IMR-90 (cell line): Measurements from ENCODE around the gene YPEL5. TPM values are rescaled to one million over a fixed set of nuclear protein-coding genes. Genes with fewer than 3 reads are reported as not detected.

Experiments
- ATAC-seq: fragments of 200-7000 bp; cut with Tn5 transposase; 2 replicates; pipeline ENCODE4 v1.9.1; 2020; ENCODE audit warnings: low read depth, mild to moderate bottlenecking, moderate library complexity
- BruUV-seq: library from RNA; stranded (reverse); fragments of 400-500 nt; replicated peaks from 2 replicates; lab custom pipeline; 2021; lab: Mats Ljungman, UMichigan
- CTCF ChIA-PET: fragments of 300-600 bp; formaldehyde crosslinking; extraction: SDS; loops from one replicate; lab custom pipeline; 2021; ENCODE audit warnings: antibody characterized with exemption; lab: Yijun Ruan, JAX
- POLR2A ChIA-PET: fragments of 300-600 bp; sonication (Branson Sonifier 250); formaldehyde crosslinking; loops from one replicate; lab custom pipeline; 2022; ENCODE audit warnings: antibody characterized with exemption; ENCODE audit not compliant: unreplicated experiment; lab: Charles Lee
- DNase-seq: peaks from one replicate; pipeline ENCODE4 v3.0.0; 2013
- H2AFZ ChIP-seq: replicated peaks from 2 replicates; pipeline ENCODE3; 2013; ENCODE audit warnings: low read length, mild to moderate bottlenecking; ENCODE audit not compliant: poor library complexity
- H2AK5ac ChIP-seq: 2 replicates; pipeline ENCODE4 v1.6.1; 2013; ENCODE audit warnings: low read depth, low read length, inconsistent platforms
- H2AK9ac ChIP-seq: replicated peaks from 2 replicates; pipeline ENCODE3; 2013; ENCODE audit warnings: mild to moderate bottlenecking, low read depth, low read length, moderate library complexity; ENCODE audit not compliant: poor library complexity
- H2BK120ac ChIP-seq: 2 replicates; pipeline ENCODE4 v1.6.1; 2013; ENCODE audit warnings: low read depth, low read length, inconsistent platforms
- H2BK15ac ChIP-seq: 3 replicates; pipeline ENCODE4 v1.6.1; 2013; ENCODE audit warnings: low read depth, low read length, inconsistent platforms
- H2BK20ac ChIP-seq: 2 replicates; pipeline ENCODE4 v1.6.1; 2013; ENCODE audit warnings: low read depth, mild to moderate bottlenecking, inconsistent platforms, low read length, moderate library complexity
- H2BK5ac ChIP-seq: 2 replicates; pipeline ENCODE4 v1.6.1; 2013; ENCODE audit warnings: mild to moderate bottlenecking, low read depth, low read length, inconsistent platforms; ENCODE audit not compliant: poor library complexity, severe bottlenecking
- H3K14ac ChIP-seq: replicated peaks from 2 replicates; pipeline ENCODE4 v1.6.1; 2013; ENCODE audit warnings: low read depth, low read length, inconsistent platforms
- H3K18ac ChIP-seq: 2 replicates; pipeline ENCODE4 v1.6.1; 2013; ENCODE audit warnings: low read depth, low read length, control low read depth
- H3K23ac ChIP-seq: 2 replicates; pipeline ENCODE4 v1.6.1; 2013; ENCODE audit warnings: low read depth, low read length, inconsistent platforms
- H3K27ac ChIP-seq: 2 replicates; pipeline ENCODE4 v1.5.1; 2013; ENCODE audit warnings: mild to moderate bottlenecking, control low read depth, low read length; ENCODE audit not compliant: insufficient read depth
- H3K27me3 ChIP-seq: 2 replicates; pipeline ENCODE4 v1.6.1; 2013; ENCODE audit warnings: low read length; ENCODE audit not compliant: control insufficient read depth, insufficient read depth
- H3K36me3 ChIP-seq: 2 replicates; pipeline ENCODE4 v1.6.1; 2013; ENCODE audit warnings: low read length, mixed read lengths; ENCODE audit not compliant: control insufficient read depth, insufficient read depth
- H3K4ac ChIP-seq: 2 replicates; pipeline ENCODE4 v1.6.1; 2013; ENCODE audit warnings: low read depth, low read length, inconsistent platforms
- H3K4me1 ChIP-seq: 2 replicates; pipeline ENCODE4 v1.6.1; 2013; ENCODE audit warnings: low read length, mixed read lengths; ENCODE audit not compliant: control insufficient read depth, insufficient read depth
- H3K4me2 ChIP-seq: 2 replicates; pipeline ENCODE4 v1.6.1; 2013; ENCODE audit warnings: low read depth, mild to moderate bottlenecking, control low read depth, low read length, moderate library complexity
- H3K4me3 ChIP-seq: 2 replicates; pipeline ENCODE4 v1.5.1; 2013; ENCODE audit warnings: low read depth, mild to moderate bottlenecking, control low read depth, low read length, moderate library complexity; ENCODE audit not compliant: insufficient read depth
- H3K56ac ChIP-seq: 2 replicates; pipeline ENCODE4 v1.6.1; 2013; ENCODE audit warnings: low read length, inconsistent platforms; ENCODE audit not compliant: insufficient read depth; ENCODE audit errors: extremely low read depth
- H3K79me1 ChIP-seq, 2 experiments: 2 replicates each; pipeline ENCODE4 v1.6.1; 2013; ENCODE audit warnings: low read length in 2 of 2, inconsistent platforms in 1 of 2, low read depth in 1 of 2
- H3K9ac ChIP-seq: 2 replicates; pipeline ENCODE4 v1.6.1; 2013; ENCODE audit warnings: low read depth, low read length, control low read depth
- H3K9me1 ChIP-seq: 2 replicates; pipeline ENCODE4 v1.6.1; 2013; ENCODE audit warnings: low read length, inconsistent platforms; ENCODE audit not compliant: insufficient read depth
- H3K9me3 ChIP-seq: 2 replicates; pipeline ENCODE4 v1.6.1; 2013; ENCODE audit warnings: low read length; ENCODE audit not compliant: control insufficient read depth, insufficient read depth
- H4K20me1 ChIP-seq: 2 replicates; pipeline ENCODE4 v1.6.1; 2013; ENCODE audit warnings: low read length, inconsistent platforms; ENCODE audit not compliant: insufficient read depth
- H4K5ac ChIP-seq: 2 replicates; pipeline ENCODE4 v1.6.1; 2013; ENCODE audit warnings: mild to moderate bottlenecking, low read depth, low read length, control low read depth
- H4K8ac ChIP-seq, 2 experiments: 2 replicates each; pipeline ENCODE4 v1.6.1; 2013; ENCODE audit warnings: low read depth in 2 of 2, low read length in 2 of 2, control low read depth in 1 of 2, inconsistent platforms in 1 of 2
- H4K91ac ChIP-seq: 2 replicates; pipeline ENCODE4 v1.6.1; 2013; ENCODE audit warnings: low read depth, low read length, inconsistent platforms; ENCODE audit not compliant: insufficient read depth
- BHLHE40 ChIP-seq: fragments of 150-350 bp; IDR thresholded peaks from 2 replicates; pipeline ENCODE4 v1.6.1; 2016; ENCODE audit warnings: mild to moderate bottlenecking, low read depth, low read length
- CEBPB ChIP-seq: IDR thresholded peaks from 2 replicates; pipeline ENCODE4 v1.6.1; 2012; ENCODE audit warnings: low read depth, low read length, improper control_type of control experiment
- CHD1 ChIP-seq: IDR thresholded peaks from 2 replicates; pipeline ENCODE4 v1.6.1; 2012; ENCODE audit warnings: low read depth, low read length, improper control_type of control experiment
- CTCF ChIP-seq: conservative IDR thresholded peaks from 2 replicates; pipeline ENCODE4 v1.5.1; 2012; ENCODE audit warnings: mild to moderate bottlenecking, low read depth, low read length, improper control_type of control experiment
- ELK1 ChIP-seq: fragments of 150-350 bp; IDR thresholded peaks from 2 replicates; pipeline ENCODE4 v1.6.1; 2016; ENCODE audit warnings: low read depth, mild to moderate bottlenecking, low read length, moderate library complexity, borderline replicate concordance
- FOS ChIP-seq: fragments of 150-350 bp; IDR thresholded peaks from 2 replicates; pipeline ENCODE4 v1.6.1; 2016; ENCODE audit warnings: low read depth, low read length
- MAFK ChIP-seq: IDR thresholded peaks from 2 replicates; pipeline ENCODE4 v1.6.1; 2012; ENCODE audit warnings: low read depth, low read length, improper control_type of control experiment
- MAZ ChIP-seq: IDR thresholded peaks from 2 replicates; pipeline ENCODE4 v1.6.1; 2012; ENCODE audit warnings: low read depth, mild to moderate bottlenecking, low read length, improper control_type of control experiment, moderate library complexity, borderline replicate concordance
- MXI1 ChIP-seq: IDR thresholded peaks from 2 replicates; pipeline ENCODE4 v1.6.1; 2012; ENCODE audit warnings: low read depth, mild to moderate bottlenecking, low read length, moderate library complexity, borderline replicate concordance
- NFE2L2 ChIP-seq: fragments of 150-350 bp; IDR thresholded peaks from 2 replicates; pipeline ENCODE4 v1.6.1; 2016; ENCODE audit warnings: low read depth, mild to moderate bottlenecking, low read length
- POLR2A ChIP-seq: IDR thresholded peaks from 2 replicates; pipeline ENCODE4 v1.6.1; 2012; ENCODE audit warnings: mild to moderate bottlenecking, low read depth, low read length
- RAD21 ChIP-seq: IDR thresholded peaks from 2 replicates; pipeline ENCODE4 v1.6.1; 2012; ENCODE audit warnings: low read length, improper control_type of control experiment
- RCOR1 ChIP-seq: IDR thresholded peaks from 2 replicates; pipeline ENCODE4 v1.6.1; 2012; ENCODE audit warnings: mild to moderate bottlenecking, low read length, improper control_type of control experiment; ENCODE audit not compliant: insufficient replicate concordance
- RFX5 ChIP-seq: IDR thresholded peaks from 2 replicates; pipeline ENCODE4 v1.8.0; 2012; ENCODE audit warnings: low read depth, mild to moderate bottlenecking, low read length, moderate library complexity
- SMC3 ChIP-seq: fragments of 150-350 bp; IDR thresholded peaks from 2 replicates; pipeline ENCODE4 v1.6.1; 2016; ENCODE audit warnings: low read depth, mild to moderate bottlenecking, antibody characterized with exemption, low read length, moderate library complexity
- USF2 ChIP-seq: fragments of 150-350 bp; IDR thresholded peaks from 2 replicates; pipeline ENCODE4 v1.6.1; 2017; ENCODE audit warnings: mild to moderate bottlenecking, antibody characterized with exemption, low read length, low read depth
- WGBS, 2 experiments: methylation state at CpG; one replicate each; pipeline versions ENCODE4 v1.1.5 to v1.1.7; 2013; ENCODE audit warnings: missing lambda C conversion rate in 2 of 2; ENCODE audit not compliant: insufficient read length in 1 of 2; ENCODE audit errors: extremely low coverage in 2 of 2; 5-methylcytosine and 5-hydroxymethylcytosine counted together
- dilution Hi-C: fragments of 300-500 bp; cut with HindIII; formaldehyde crosslinking; loops from one replicate; pipeline ENCODE4 v1.14.3; 2018; ENCODE audit warnings: low sequenced_read_pairs; ENCODE audit not compliant: unreplicated experiment
- in situ Hi-C: fragments of 300-500 bp; cut with MboI; formaldehyde crosslinking; loops from 3 replicates; pipeline ENCODE4 v1.14.3; 2019; ENCODE audit warnings: low sequenced_read_pairs, inconsistent platforms, mixed read lengths
- intact Hi-C: fragments of 100-400 bp; cut with micrococcal nuclease; formaldehyde crosslinking; loops from 2 replicates; pipeline ENCODE4 v1.10.0; 2022
- polyA plus RNA-seq, 3 experiments: library from polyadenylated mRNA; depleted of rRNA; stranded (reverse); fragments of >200 nt; gene quantifications; 2 replicates each; pipeline ENCODE4 v1.2.3, GENCODE V29; 2012; ENCODE audit warnings: low replicate concordance in 1 of 3
- total RNA-seq: library from RNA; depleted of rRNA; stranded (reverse); fragments of >200 nt; gene quantifications from 2 replicates; pipeline ENCODE4 v1.2.3, GENCODE V29; 2012

Gene YPEL5
- total and polyA plus RNA-seq, 2 of the 4 experiments (the other 2 are of a cell fraction): 40.7 to 62.6 TPM

- Histone ChIP-seq H3K27ac (no peak overlapping the region), H3K56ac (no peak overlapping the region), H4K91ac (no peak overlapping the region), H3K14ac (no peak overlapping the region), H3K4me2 (no peak overlapping the region), H2BK120ac (no peak overlapping the region), H2BK20ac (no peak overlapping the region), H3K9me3 (no peaks in the 10 kb centered on the region), H2AK5ac (no peak overlapping the region), H3K23ac (no peak overlapping the region), H2BK15ac (no peak overlapping the region), H2AK9ac (no peak overlapping the region), H3K4me3 (no peak overlapping the region), H3K18ac (no peak overlapping the region), H2AFZ (no peak overlapping the region), H3K4ac (no peak overlapping the region), H3K9me1 (peaks cover 5% of the 10 kb centered on the region; the same call in 1 of the 2 replicates), H4K8ac (no peak overlapping the region), H4K20me1 (no peaks in the 10 kb centered on the region), H3K9ac (no peak overlapping the region), H4K5ac (no peak overlapping the region), H3K4me1 (peaks cover 3% of the 10 kb centered on the region; the same call in 1 of the 2 replicates), H3K36me3 (no peaks in the 10 kb centered on the region), H3K79me1 (no peaks in the 10 kb centered on the region), H3K27me3 (no peaks in the 10 kb centered on the region), H2BK5ac (no peak overlapping the region)
- whole genome bisulfite sequencing, 2 experiments: no CpG with 5 or more reads among the region's 4 CpGs
- ChIA-PET CTCF (interaction anchor here (0.6 to 4.2 kb wide), 36 partner anchors 8 to 1172 kb away, joined by 3 to 99 read pairs (median 5); partner anchors contain the start of gene YPEL5), POLR2A (no interaction called here)
- intact Hi-C loops: loop anchor here (1.0 to 10.0 kb wide), 5 partner anchors 542 to 1169 kb away; no protein-coding TSS in a partner anchor
- TF ChIP-seq ELK1 (no peak), RCOR1 (no peak), SMC3 (no peak), MAFK (no peak), FOS (no peak), MXI1 (no peak), RFX5 (no peak), BHLHE40 (no peak), USF2 (no peak), MAZ (no peak), CHD1 (no peak), CTCF (no peak), RAD21 (no peak), CEBPB (no peak), POLR2A (no peak), NFE2L2 (no peak)
- no TSS peak for BruUV-seq
- DNase-seq (no peak), ATAC-seq (no peak)
- in situ Hi-C loops: loop anchor here (5.0 to 25.0 kb wide), 3 partner anchors 542 to 1172 kb away; no protein-coding TSS in a partner anchor
- dilution Hi-C loops: no loop called here
Measured at GRCh38 chr2:30165617-30166016, 18.8 kb downstream of the YPEL5 start.
